HG03521 (cell line): Measurements from ENCODE around the gene BCAS3.
"Not testable (repeated sequence)": the region's sequence is repeated elsewhere in the genome, so short reads cannot be mapped to it uniquely, and the experiment has no call there.

ENCODE experiments used
- ATAC-seq: cut with Tn5 transposase; IDR thresholded peaks from one replicate; pipeline ENCODE4 v1.9.1; 2021; ENCODE audit warnings: mild to moderate bottlenecking, moderate library complexity; ENCODE audit not compliant: unreplicated experiment

The BCAS3 gene

GRCh38 chr17:60782742-60783141, 105.1 kb downstream of the BCAS3 start:
- no peak for ATAC-seq

- no peak for ATAC-seq
These were observed 112.6 kb downstream of the BCAS3 start for GRCh38 chr17:60790205-60790604.

- no peak for ATAC-seq
These were observed 114.7 kb downstream of the BCAS3 start for GRCh38 chr17:60792250-60792898.

GRCh38 chr17:60798576-60798975, 120.9 kb downstream of the BCAS3 start:
- ATAC-seq: no peak

GRCh38 chr17:60802377-60802776, 124.7 kb downstream of the BCAS3 start:
- ATAC-seq: no peak

- ATAC-seq: no peak
These were observed 125.4 kb downstream of the BCAS3 start for GRCh38 chr17:60803059-60803458.

- ATAC-seq: no peak
These were observed 127.2 kb downstream of the BCAS3 start for GRCh38 chr17:60804831-60805230.

GRCh38 chr17:60809421-60809820, 131.8 kb downstream of the BCAS3 start:
- ATAC-seq: no peak

GRCh38 chr17:60814941-60815340, 137.3 kb downstream of the BCAS3 start:
- not testable (repeated sequence) for ATAC-seq

GRCh38 chr17:60817192-60817591, 139.5 kb downstream of the BCAS3 start:
- no peak for ATAC-seq

- no peak for ATAC-seq
These were observed 141.9 kb downstream of the BCAS3 start for GRCh38 chr17:60819447-60820130.

GRCh38 chr17:60823515-60823914, 145.9 kb downstream of the BCAS3 start:
- ATAC-seq: no peak

- no peak for ATAC-seq
These were observed 147.7 kb downstream of the BCAS3 start for GRCh38 chr17:60825351-60825750.

- no peak for ATAC-seq
These were observed 150.3 kb downstream of the BCAS3 start for GRCh38 chr17:60827943-60828342.

- ATAC-seq: no peak
These were observed 154.5 kb downstream of the BCAS3 start for GRCh38 chr17:60832151-60832585.

GRCh38 chr17:60832631-60833030, 155.0 kb downstream of the BCAS3 start:
- no peak for ATAC-seq

GRCh38 chr17:60840456-60840855, 162.8 kb downstream of the BCAS3 start:
- ATAC-seq: no peak

- ATAC-seq: no peak
These were observed 167.4 kb downstream of the BCAS3 start for GRCh38 chr17:60845012-60845411.

- ATAC-seq: no peak
These were observed 168.5 kb downstream of the BCAS3 start for GRCh38 chr17:60846175-60846574.

- ATAC-seq: no peak
These were observed 173.5 kb downstream of the BCAS3 start for GRCh38 chr17:60851181-60851580.

- ATAC-seq: no peak
These were observed 180.0 kb downstream of the BCAS3 start for GRCh38 chr17:60857556-60858080.

GRCh38 chr17:60862482-60862881, 184.8 kb downstream of the BCAS3 start:
- ATAC-seq: no peak
